Measurements from ENCODE around the gene PAX8.
"Not testable (repeated sequence)": the region's sequence is repeated elsewhere in the genome, so short reads cannot be mapped to it uniquely, and the experiment has no call there.

PAX8 gene

DNA sequence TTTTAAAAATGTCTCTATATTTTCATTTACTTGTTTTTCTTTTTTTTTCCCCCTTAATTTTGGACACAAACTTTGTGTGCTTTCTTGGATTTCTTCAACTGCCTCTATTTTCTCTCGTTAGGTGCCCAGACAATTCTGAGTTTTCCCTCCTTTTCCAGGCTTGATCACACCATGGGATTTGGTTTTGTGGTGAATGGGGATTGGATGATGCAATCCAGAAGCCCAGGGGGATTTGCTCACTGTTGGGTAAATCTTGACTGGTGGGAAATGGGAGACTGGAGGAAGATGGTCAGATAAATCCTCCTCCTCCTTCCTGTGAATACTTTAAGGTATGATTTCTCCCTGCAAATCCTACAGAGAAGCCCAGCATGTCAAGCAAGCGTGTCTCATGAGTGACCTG is 19.5 kb upstream of the PAX8 start:
- Histone ChIP-seq H2AFZ (ENCODE audit: low read length) (no peak overlapping the region), H3K79me2 (ENCODE audit: insufficient read depth, low read length) (no peaks in the 10 kb centered on the region), H3K9me2 (replicated peaks; ENCODE audit: low read depth, low read length) (no peaks in the 10 kb centered on the region), H3K4me1 (ENCODE audit: insufficient read depth, low read length, poor library complexity, severe bottlenecking) (peaks cover 3% of the 10 kb centered on the region), H3K9me3 (ENCODE audit: insufficient read depth, low read depth, low read length) (no peaks in the 10 kb centered on the region), H3K4me2 (ENCODE audit: low read depth, low read length, poor library complexity, severe bottlenecking) (no peak overlapping the region), H4K20me1 (ENCODE audit: insufficient read depth, low read length, poor library complexity, severe bottlenecking) (no peaks in the 10 kb centered on the region), H3F3A (ENCODE audit: low read depth) (no peaks in the 10 kb centered on the region), H3K4me3 (ENCODE audit: low read length, poor library complexity, severe bottlenecking) (no peak overlapping the region), H3K27me3 (ENCODE audit: insufficient read depth, low read length, poor library complexity, severe bottlenecking) (no peaks in the 10 kb centered on the region), H3K36me3 (ENCODE audit: insufficient read depth, low read length) (no peaks in the 10 kb centered on the region), H3K9ac (ENCODE audit: low read depth, low read length, poor library complexity, severe bottlenecking) (no peak overlapping the region)
- no peak for TF ChIP-seq EZH2phosphoT487 (IDR thresholded peaks at IDR 0.05; ENCODE audit: borderline replicate concordance)
- TF ChIP-seq, protein P1, sequence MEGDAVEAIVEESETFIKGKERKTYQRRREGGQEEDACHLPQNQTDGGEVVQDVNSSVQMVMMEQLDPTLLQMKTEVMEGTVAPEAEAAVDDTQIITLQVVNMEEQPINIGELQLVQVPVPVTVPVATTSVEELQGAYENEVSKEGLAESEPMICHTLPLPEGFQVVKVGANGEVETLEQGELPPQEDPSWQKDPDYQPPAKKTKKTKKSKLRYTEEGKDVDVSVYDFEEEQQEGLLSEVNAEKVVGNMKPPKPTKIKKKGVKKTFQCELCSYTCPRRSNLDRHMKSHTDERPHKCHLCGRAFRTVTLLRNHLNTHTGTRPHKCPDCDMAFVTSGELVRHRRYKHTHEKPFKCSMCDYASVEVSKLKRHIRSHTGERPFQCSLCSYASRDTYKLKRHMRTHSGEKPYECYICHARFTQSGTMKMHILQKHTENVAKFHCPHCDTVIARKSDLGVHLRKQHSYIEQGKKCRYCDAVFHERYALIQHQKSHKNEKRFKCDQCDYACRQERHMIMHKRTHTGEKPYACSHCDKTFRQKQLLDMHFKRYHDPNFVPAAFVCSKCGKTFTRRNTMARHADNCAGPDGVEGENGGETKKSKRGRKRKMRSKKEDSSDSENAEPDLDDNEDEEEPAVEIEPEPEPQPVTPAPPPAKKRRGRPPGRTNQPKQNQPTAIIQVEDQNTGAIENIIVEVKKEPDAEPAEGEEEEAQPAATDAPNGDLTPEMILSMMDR (conservative IDR thresholded peaks at IDR 0.05; ENCODE audit: low read length), result no peak

DNA sequence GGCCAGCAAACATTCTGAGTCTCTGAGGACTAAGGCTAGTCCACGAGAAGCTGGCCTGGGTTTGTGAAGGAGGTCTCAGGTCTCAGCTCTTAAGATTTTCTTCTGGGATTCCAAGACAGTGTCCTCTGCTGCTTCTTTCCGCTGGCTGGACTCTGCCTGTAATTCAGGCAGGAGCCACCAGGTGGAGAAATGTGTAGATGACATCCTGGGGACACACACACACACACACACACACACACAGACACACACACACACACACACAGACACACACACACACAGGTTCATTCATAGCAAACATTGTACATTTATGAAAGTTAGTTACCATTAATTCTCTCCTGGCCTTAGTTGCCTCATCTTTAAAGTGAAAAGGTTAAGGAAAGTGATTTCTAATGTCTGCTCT is 18.9 kb upstream of the PAX8 start:
- not testable (repeated sequence) for H3K4me3 ChIP-seq (ENCODE audit: low read length, poor library complexity, severe bottlenecking); H3K9ac ChIP-seq (ENCODE audit: low read depth, low read length, poor library complexity, severe bottlenecking); H3F3A ChIP-seq (ENCODE audit: low read depth); H3K9me3 ChIP-seq (ENCODE audit: insufficient read depth, low read depth, low read length); H3K4me1 ChIP-seq (ENCODE audit: insufficient read depth, low read length, poor library complexity, severe bottlenecking); H3K9me2 ChIP-seq (replicated peaks; ENCODE audit: low read depth, low read length); H3K36me3 ChIP-seq (ENCODE audit: insufficient read depth, low read length); H3K4me2 ChIP-seq (ENCODE audit: low read depth, low read length, poor library complexity, severe bottlenecking); H3K27me3 ChIP-seq (ENCODE audit: insufficient read depth, low read length, poor library complexity, severe bottlenecking); H4K20me1 ChIP-seq (ENCODE audit: insufficient read depth, low read length, poor library complexity, severe bottlenecking); H2AFZ ChIP-seq (ENCODE audit: low read length); H3K79me2 ChIP-seq (ENCODE audit: insufficient read depth, low read length)
- TF ChIP-seq, protein P1 (conservative IDR thresholded peaks at IDR 0.05; ENCODE audit: low read length), result peak; percentile 46

DNA sequence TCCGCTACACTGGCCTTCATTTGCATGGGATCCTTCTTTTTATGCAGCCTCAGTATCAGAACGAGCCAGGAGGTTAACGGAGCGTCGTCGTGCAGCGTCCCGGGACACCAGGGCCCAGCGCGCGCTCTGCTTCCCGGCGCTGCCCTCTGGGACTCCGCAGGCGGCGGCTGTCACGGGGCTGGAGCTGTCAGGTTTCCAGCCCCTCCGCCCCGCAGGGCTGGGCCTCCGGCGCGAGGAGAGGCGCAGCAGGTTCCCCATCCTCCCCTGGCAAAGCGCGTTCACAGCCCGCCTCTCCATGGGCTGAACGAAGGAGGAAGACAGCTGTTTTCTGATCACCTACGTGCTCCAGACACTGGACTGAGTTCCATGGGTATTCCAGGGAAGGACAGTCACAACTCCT is 12.5 kb upstream of the PAX8 start:
- H3K36me3 ChIP-seq (ENCODE audit: insufficient read depth, low read length), result no peaks in the 10 kb centered on the region
- TF ChIP-seq EZH2phosphoT487 (IDR thresholded peaks at IDR 0.05; ENCODE audit: borderline replicate concordance), result no peak
- TF ChIP-seq, protein P1 (conservative IDR thresholded peaks at IDR 0.05; ENCODE audit: low read length), result no peak
- no peaks in the 10 kb centered on the region for H3K4me1 ChIP-seq (ENCODE audit: insufficient read depth, low read length, poor library complexity, severe bottlenecking)
- H4K20me1 ChIP-seq (ENCODE audit: insufficient read depth, low read length, poor library complexity, severe bottlenecking), result no peaks in the 10 kb centered on the region
- H2AFZ ChIP-seq (ENCODE audit: low read length), result no peak overlapping the region
- no peaks in the 10 kb centered on the region for H3K79me2 ChIP-seq (ENCODE audit: insufficient read depth, low read length)
- H3K9me3 ChIP-seq (ENCODE audit: insufficient read depth, low read depth, low read length), result no peaks in the 10 kb centered on the region
- no peak overlapping the region for H3K9ac ChIP-seq (ENCODE audit: low read depth, low read length, poor library complexity, severe bottlenecking)
- no peaks in the 10 kb centered on the region for H3K9me2 ChIP-seq (replicated peaks; ENCODE audit: low read depth, low read length)
- no peak overlapping the region for H3K4me2 ChIP-seq (ENCODE audit: low read depth, low read length, poor library complexity, severe bottlenecking)
- H3K27me3 ChIP-seq (ENCODE audit: insufficient read depth, low read length, poor library complexity, severe bottlenecking), result no peaks in the 10 kb centered on the region
- H3K4me3 ChIP-seq (ENCODE audit: low read length, poor library complexity, severe bottlenecking), result no peak overlapping the region
- H3F3A ChIP-seq (ENCODE audit: low read depth), result no peaks in the 10 kb centered on the region

DNA sequence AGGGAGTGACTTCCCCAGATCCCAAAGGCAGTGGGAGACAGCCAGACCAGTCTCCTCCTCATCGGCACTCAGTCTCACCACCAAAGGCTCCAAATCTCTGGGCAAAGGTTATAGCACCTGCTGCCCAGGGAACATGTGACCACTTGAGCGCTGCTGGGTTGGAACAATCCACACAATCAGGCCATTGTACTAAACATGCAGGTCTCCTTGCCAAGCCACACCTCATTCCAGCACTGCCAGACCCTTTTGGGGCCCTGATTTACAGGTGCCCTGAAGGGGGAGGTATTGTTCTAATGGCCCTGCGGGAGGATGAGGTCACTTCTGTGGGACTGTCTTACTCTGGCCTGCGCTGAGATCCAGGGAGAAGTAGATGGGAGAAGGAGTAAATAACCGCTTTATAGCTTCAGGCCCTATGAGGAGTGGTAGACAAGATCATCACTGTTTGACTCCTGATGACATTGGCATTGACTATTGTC is 10.0 kb upstream of the PAX8 start:
- not testable (repeated sequence) for H3K4me2 ChIP-seq (ENCODE audit: low read depth, low read length, poor library complexity, severe bottlenecking); H3F3A ChIP-seq (ENCODE audit: low read depth); H3K9ac ChIP-seq (ENCODE audit: low read depth, low read length, poor library complexity, severe bottlenecking)

DNA sequence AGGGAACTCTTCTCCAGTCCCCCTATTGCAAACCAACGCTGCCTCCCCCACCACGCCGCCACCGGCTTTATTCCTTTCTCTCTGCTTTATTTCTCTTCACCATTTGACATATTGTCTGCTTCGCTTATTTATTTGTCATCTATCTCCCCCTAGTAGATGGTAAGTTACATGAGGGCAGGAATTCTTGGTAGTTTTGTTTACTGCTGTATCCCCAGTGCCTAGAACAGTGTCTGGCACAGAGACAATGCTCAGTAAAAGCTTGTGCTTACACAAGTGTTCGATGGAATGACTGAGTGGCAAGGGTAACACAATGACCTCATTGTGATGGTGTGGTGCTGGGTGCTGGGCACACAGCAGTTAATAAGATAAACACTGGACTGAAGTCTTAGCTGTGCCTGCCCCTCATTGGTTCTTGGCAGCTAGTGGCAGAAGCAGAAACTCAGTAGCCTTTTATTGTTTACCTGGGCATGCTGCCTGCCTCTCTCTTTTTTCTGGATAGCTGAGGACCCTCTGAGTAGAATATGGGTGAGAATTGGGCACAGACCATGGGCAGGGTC is 9.5 kb upstream of the PAX8 start:
- H3K4me2 ChIP-seq (ENCODE audit: low read depth, low read length, poor library complexity, severe bottlenecking), result not testable (repeated sequence)

More for the DNA sequence above, 10.0 kb upstream of the PAX8 start:
- H3K79me2 ChIP-seq (ENCODE audit: insufficient read depth, low read length); H3K4me1 ChIP-seq (ENCODE audit: insufficient read depth, low read length, poor library complexity, severe bottlenecking); H3K9me2 ChIP-seq (replicated peaks; ENCODE audit: low read depth, low read length); H2AFZ ChIP-seq (ENCODE audit: low read length); H4K20me1 ChIP-seq (ENCODE audit: insufficient read depth, low read length, poor library complexity, severe bottlenecking); H3K4me3 ChIP-seq (ENCODE audit: low read length, poor library complexity, severe bottlenecking); H3K9me3 ChIP-seq (ENCODE audit: insufficient read depth, low read depth, low read length); H3K36me3 ChIP-seq (ENCODE audit: insufficient read depth, low read length); H3K27me3 ChIP-seq (ENCODE audit: insufficient read depth, low read length, poor library complexity, severe bottlenecking): not testable (repeated sequence)

More for the DNA sequence above, 9.5 kb upstream of the PAX8 start:
- not testable (repeated sequence) for H3K9me2 ChIP-seq (replicated peaks; ENCODE audit: low read depth, low read length); H2AFZ ChIP-seq (ENCODE audit: low read length); H3K36me3 ChIP-seq (ENCODE audit: insufficient read depth, low read length); H3F3A ChIP-seq (ENCODE audit: low read depth); H3K79me2 ChIP-seq (ENCODE audit: insufficient read depth, low read length); H3K9me3 ChIP-seq (ENCODE audit: insufficient read depth, low read depth, low read length); H3K4me3 ChIP-seq (ENCODE audit: low read length, poor library complexity, severe bottlenecking); H3K27me3 ChIP-seq (ENCODE audit: insufficient read depth, low read length, poor library complexity, severe bottlenecking); H3K9ac ChIP-seq (ENCODE audit: low read depth, low read length, poor library complexity, severe bottlenecking); H3K4me1 ChIP-seq (ENCODE audit: insufficient read depth, low read length, poor library complexity, severe bottlenecking); H4K20me1 ChIP-seq (ENCODE audit: insufficient read depth, low read length, poor library complexity, severe bottlenecking)
